K562 (cell line): ENCODE results near the gene LIMCH1. TPM values are rescaled to one million over a fixed set of nuclear protein-coding genes. Genes with fewer than 3 reads are reported as not detected.

ENCODE experiments used
- ATAC-seq: fragments of 200-7000 bp; cut with Tn5 transposase; 3 replicates; pipeline ENCODE4 v1.9.1; 2020; ENCODE audit warnings: moderate library complexity
- BruUV-seq: library from RNA; stranded (reverse); fragments of 400-500 nt; replicated peaks from 2 replicates; lab custom pipeline; 2021; lab: Mats Ljungman, UMichigan
- CTCF ChIA-PET: fragments of 300-600 bp; formaldehyde crosslinking; extraction: SDS; loops from one replicate; lab custom pipeline; 2021; ENCODE audit warnings: low intra/inter-chr PET ratio; lab: Yijun Ruan, JAX
- POLR2A ChIA-PET: fragments of 300-600, 350-650 bp; sonication (Branson Sonifier 250); formaldehyde crosslinking; extraction: SDS; loops from one replicate; lab custom pipeline; 2021; ENCODE audit warnings: antibody characterized with exemption, inconsistent platforms; lab: Yijun Ruan, JAX
- DNase-seq, 4 experiments: peaks; one replicate each; pipeline versions ENCODE4 v3.0.0 to v3.0.0-alpha.2; 2011 to 2018; ENCODE audit warnings: low spot score in 3 of 4, mixed read lengths in 3 of 4; ENCODE audit errors: extremely low read depth in 1 of 4
- FAIRE-seq: peaks from 2 replicates; lab custom pipeline; 2011; peaks lifted over from hg19 to GRCh38; lab: Jason Lieb, UNC
- H2AFZ ChIP-seq: 2 replicates; pipeline ENCODE4 v1.6.0; 2011; ENCODE audit warnings: low read depth, low read length, control low read depth, inconsistent platforms
- H3K27ac ChIP-seq: fragments of 200-600 bp; 3 replicates; pipeline ENCODE4 v1.8.0; 2011; ENCODE audit warnings: low read depth, mild to moderate bottlenecking, control low read depth, inconsistent platforms, low read length, moderate library complexity, mixed read lengths; ENCODE audit errors: extremely low read depth
- H3K27me3 ChIP-seq, 2 experiments: fragments of 300-600 bp in 1 of 2; 2 replicates in 1 of 2; 3 replicates in 1 of 2; pipeline versions ENCODE4 v1.6.0 to v1.8.0; 2011; ENCODE audit warnings: inconsistent platforms in 2 of 2, low read length in 2 of 2, mild to moderate bottlenecking in 1 of 2, mixed read lengths in 1 of 2, moderate library complexity in 1 of 2; ENCODE audit not compliant: control insufficient read depth in 2 of 2, insufficient read depth in 2 of 2
- H3K36me3 ChIP-seq: fragments of 300-600 bp; 3 replicates; pipeline ENCODE4 v1.8.0; 2011; ENCODE audit warnings: mild to moderate bottlenecking, low read length, inconsistent platforms; ENCODE audit not compliant: control insufficient read depth, insufficient read depth
- H3K4me1 ChIP-seq, 2 experiments: fragments of 200-600 bp in 1 of 2; replicated peaks in 1 of 2; 2 replicates in 1 of 2; 3 replicates in 1 of 2; pipeline versions ENCODE4 v1.5.1 to v1.8.0; 2011; ENCODE audit warnings: inconsistent platforms in 2 of 2, low read length in 2 of 2, mild to moderate bottlenecking in 1 of 2, mixed read lengths in 1 of 2, moderate library complexity in 1 of 2; ENCODE audit not compliant: control insufficient read depth in 2 of 2, insufficient read depth in 2 of 2
- H3K4me2 ChIP-seq: 2 replicates; pipeline ENCODE4 v1.6.1; 2011; ENCODE audit warnings: low read length, control low read depth, inconsistent platforms, mixed read lengths; ENCODE audit not compliant: insufficient read depth
- H3K4me3 ChIP-seq: fragments of 200-600 bp; sonication (generic), shearing (Covaris generic); 2 replicates; pipeline ENCODE4 v1.5.1; 2016; ENCODE audit warnings: control low read depth, inconsistent platforms
- H3K79me2 ChIP-seq: fragments of 200-600 bp; 3 replicates; pipeline ENCODE4 v1.8.0; 2011; ENCODE audit warnings: low read length, inconsistent platforms; ENCODE audit not compliant: control insufficient read depth, insufficient read depth
- H3K9ac ChIP-seq, 2 experiments: 2 replicates each; pipeline versions ENCODE4 v1.6.0 to v1.6.1; 2011; ENCODE audit warnings: low read depth in 2 of 2, low read length in 2 of 2, control low read depth in 1 of 2, inconsistent platforms in 1 of 2, mild to moderate bottlenecking in 1 of 2, mixed read lengths in 1 of 2; ENCODE audit not compliant: insufficient read depth in 1 of 2
- H3K9me1 ChIP-seq: one replicate; pipeline ENCODE4 v1.6.0; 2011; ENCODE audit warnings: inconsistent platforms, mild to moderate bottlenecking, low read length, moderate library complexity; ENCODE audit not compliant: control insufficient read depth, insufficient read depth
- H3K9me3 ChIP-seq: replicated peaks from 2 replicates; pipeline ENCODE4 v1.5.1; 2011; ENCODE audit warnings: low read depth, low read length, inconsistent platforms; ENCODE audit not compliant: control insufficient read depth, insufficient read depth
- H4K20me1 ChIP-seq: replicated peaks from 2 replicates; pipeline ENCODE4 v1.6.1; 2011; ENCODE audit warnings: low read length, inconsistent platforms, mixed read lengths; ENCODE audit not compliant: control insufficient read depth, insufficient read depth
- FUS ChIP-seq: fragments of 200-400 bp; formaldehyde crosslinking; optimal IDR thresholded peaks from 2 replicates; pipeline ENCODE3; 2017; ENCODE audit warnings: low read depth, low read length
- GTF2F1 ChIP-seq: IDR thresholded peaks from 2 replicates; pipeline ENCODE4 v1.6.1; 2011; ENCODE audit warnings: low read depth, low read length, improper control_type of control experiment
- HDAC3 ChIP-seq: fragments of 450-650 bp; IDR thresholded peaks from 2 replicates; pipeline ENCODE4 v1.6.1; 2018; ENCODE audit warnings: borderline replicate concordance, mild to moderate bottlenecking, moderate library complexity; ENCODE audit not compliant: partially characterized antibody
- NFIX ChIP-seq: fragments of 250-450 bp; sonication (Bioruptor Pico); IDR thresholded peaks from 2 replicates; pipeline ENCODE4 v1.4.0; 2020; ENCODE audit warnings: low read depth, mild to moderate bottlenecking, moderate library complexity
- PBX2 ChIP-seq, 2 experiments: IDR thresholded peaks in 1 of 2; conservative IDR thresholded peaks in 1 of 2; 2 replicates each; pipeline ENCODE4 v1.6.1; 2016; ENCODE audit warnings: low read depth in 2 of 2, mild to moderate bottlenecking in 1 of 2, missing compliant biosample characterization in 1 of 2, missing genetic modification characterization in 1 of 2, moderate library complexity in 1 of 2
- ZBED1 ChIP-seq: IDR thresholded peaks from 2 replicates; pipeline ENCODE4 v1.6.1; 2014
- in situ Hi-C: fragments of 300-500 bp; cut with MboI; formaldehyde crosslinking; loops from 4 replicates; pipeline ENCODE4 v1.15.0; 2018; ENCODE audit warnings: inconsistent platforms, mixed read lengths
- intact Hi-C: fragments of 100-400 bp; cut with micrococcal nuclease; formaldehyde crosslinking; loops from 2 replicates; pipeline ENCODE4 v1.14.2; 2022
- polyA plus RNA-seq, 8 experiments: library from polyadenylated mRNA; depleted of rRNA in 4 of 8; stranded (reverse) in 5 of 8; unstranded in 3 of 8; fragments of >200 nt; fragmentation: Nextera tagmentation in 2 of 8; fragmentation: Illumina TruSeq in 1 of 8; extraction: Ambion mirVana in 2 of 8; extraction: Trizol in 1 of 8; gene quantifications; 2 replicates each; pipeline versions ENCODE4 v1.2.1 to v1.2.3, GENCODE V29; 2011 to 2014; ENCODE audit warnings: inconsistent platforms in 1 of 8, missing spikeins in 1 of 8
- total RNA-seq, 7 experiments: library from RNA; depleted of rRNA in 6 of 7; stranded (reverse); fragments of >200 nt in 6 of 7; fragmentation: Illumina TruSeq in 2 of 7; extraction: Trizol in 2 of 7; gene quantifications; 2 replicates each; pipeline versions ENCODE4 v1.2.1 to v1.2.3, GENCODE V29; 2011 to 2021; ENCODE audit warnings: low replicate concordance in 1 of 7

LIMCH1 gene
- total and polyA plus RNA-seq, 9 of the 15 experiments (the other 6 are each of a cell fraction or from before 2014, with no cell fraction given) = 0.35 TPM; not detected in 8

- H3K79me2 ChIP-seq = no peaks in the 10 kb centered on the region
- intact Hi-C loops = loop anchor here (10.0 kb wide), 1 partner anchor 709 kb away; no protein-coding TSS in a partner anchor
- DNase-seq (no peak), FAIRE-seq (no peak), ATAC-seq (no peak)
- no peaks in the 10 kb centered on the region for H3K9me3 ChIP-seq
- H3K4me3 ChIP-seq = no peak overlapping the region
- no peak overlapping the region for H3K27ac ChIP-seq
- CTCF ChIA-PET = interaction anchor here (0.6 kb wide), 1 partner anchor 716 kb away, joined by 3 read pairs; no protein-coding TSS in a partner anchor
- H3K9me1 ChIP-seq = no peaks in the 10 kb centered on the region
- no peak overlapping the region for H2AFZ ChIP-seq
- no peaks in the 10 kb centered on the region for H3K27me3 ChIP-seq
- peaks cover 0 to 5% of the 10 kb centered on the region in 2 experiments; a peak in 1 of 5 replicates for H3K4me1 ChIP-seq
- POLR2A ChIA-PET = interaction anchor here (1.3 kb wide), 1 partner anchor 362 kb away, joined by 6 read pairs; no protein-coding TSS in a partner anchor
- H3K9ac ChIP-seq = no peak overlapping the region
- no TSS peak for BruUV-seq
- H3K4me2 ChIP-seq = no peak overlapping the region
- in situ Hi-C loops = no loop called here
- H3K36me3 ChIP-seq = no peaks in the 10 kb centered on the region
- no peaks in the 10 kb centered on the region for H4K20me1 ChIP-seq
- no peak for TF ChIP-seq NFIX
- no peak for TF ChIP-seq PBX2 (CRISPR knock-in tag; IDR thresholded peaks at IDR 0.05; ENCODE audit: low read depth)
- TF ChIP-seq PBX2 (tag; conservative IDR thresholded peaks at IDR 0.05; ENCODE audit: low read depth) = no peak
- TF ChIP-seq HDAC3 = no peak
- TF ChIP-seq GTF2F1 = no peak
- TF ChIP-seq FUS = no peak
- no peak for TF ChIP-seq ZBED1
Measured at GRCh38 chr4:41643331-41643730, 105.4 kb downstream of the LIMCH1 start.
